Loucy (cell line): Measurements from ENCODE around the gene FBXO42.

Source experiments
- H2AFZ ChIP-seq: fragments of 200-600 bp; sonication (generic); 2 replicates; pipeline ENCODE4 v1.6.0; 2016; ENCODE audit warnings: antibody characterized with exemption, mild to moderate bottlenecking, low read length, moderate library complexity
- H3F3A ChIP-seq: fragments of 200-600 bp; 2 replicates; pipeline ENCODE4 v1.6.0; 2016; ENCODE audit warnings: antibody characterized with exemption, low read depth, mild to moderate bottlenecking
- H3K27me3 ChIP-seq: fragments of 200-600 bp; sonication (generic); 2 replicates; pipeline ENCODE4 v1.6.1; 2014; ENCODE audit warnings: low read length, mild to moderate bottlenecking; ENCODE audit not compliant: insufficient read depth, poor library complexity, severe bottlenecking
- H3K36me3 ChIP-seq: fragments of 200-600 bp; sonication (generic); 2 replicates; pipeline ENCODE4 v1.6.1; 2016; ENCODE audit warnings: low read length; ENCODE audit not compliant: insufficient read depth
- H3K4me1 ChIP-seq: fragments of 200-600 bp; sonication (generic); 2 replicates; pipeline ENCODE4 v1.5.1; 2014; ENCODE audit warnings: low read length, mild to moderate bottlenecking; ENCODE audit not compliant: insufficient read depth, poor library complexity, severe bottlenecking
- H3K4me2 ChIP-seq: fragments of 200-600 bp; sonication (generic); 2 replicates; pipeline ENCODE4 v1.6.0; 2014; ENCODE audit warnings: antibody characterized with exemption, low read length, low read depth, mild to moderate bottlenecking; ENCODE audit not compliant: poor library complexity, severe bottlenecking
- H3K4me3 ChIP-seq: fragments of 200-600 bp; sonication (generic); 2 replicates; pipeline ENCODE4 v1.5.1; 2014; ENCODE audit warnings: low read length, mild to moderate bottlenecking, mixed read lengths; ENCODE audit not compliant: poor library complexity, severe bottlenecking
- H3K79me2 ChIP-seq: fragments of 200-600 bp; sonication (generic); 2 replicates; pipeline ENCODE4 v1.6.1; 2014; ENCODE audit warnings: low read length; ENCODE audit not compliant: insufficient read depth
- H3K9ac ChIP-seq: fragments of 200-600 bp; sonication (generic); 2 replicates; pipeline ENCODE4 v1.6.0; 2014; ENCODE audit warnings: mild to moderate bottlenecking, low read depth, low read length, moderate library complexity; ENCODE audit not compliant: poor library complexity, severe bottlenecking
- H3K9me2 ChIP-seq: fragments of 200-600 bp; sonication (generic); replicated peaks from 2 replicates; pipeline ENCODE4 v1.6.1; 2016; ENCODE audit warnings: low read depth, low read length, mixed read lengths
- H3K9me3 ChIP-seq: fragments of 200-600 bp; sonication (generic); 2 replicates; pipeline ENCODE4 v1.6.1; 2014; ENCODE audit warnings: mild to moderate bottlenecking, antibody characterized with exemption, low read length, low read depth; ENCODE audit not compliant: insufficient read depth
- H4K20me1 ChIP-seq: fragments of 200-600 bp; sonication (generic); 2 replicates; pipeline ENCODE4 v1.6.0; 2014; ENCODE audit warnings: antibody characterized with exemption, low read length, mild to moderate bottlenecking; ENCODE audit not compliant: insufficient read depth, poor library complexity, severe bottlenecking
- EZH2phosphoT487 ChIP-seq: fragments of 200-600 bp; IDR thresholded peaks from 2 replicates; pipeline ENCODE4 v1.6.1; 2018; ENCODE audit warnings: antibody characterized with exemption, mild to moderate bottlenecking, moderate library complexity, borderline replicate concordance
- TF ChIP-seq, protein P1 (sequence below): fragments of 200-600 bp; sonication (generic); conservative IDR thresholded peaks from 2 replicates; pipeline ENCODE4 v1.5.1; 2014; ENCODE audit warnings: mild to moderate bottlenecking, antibody characterized with exemption, low read length

FBXO42 gene

DNA sequence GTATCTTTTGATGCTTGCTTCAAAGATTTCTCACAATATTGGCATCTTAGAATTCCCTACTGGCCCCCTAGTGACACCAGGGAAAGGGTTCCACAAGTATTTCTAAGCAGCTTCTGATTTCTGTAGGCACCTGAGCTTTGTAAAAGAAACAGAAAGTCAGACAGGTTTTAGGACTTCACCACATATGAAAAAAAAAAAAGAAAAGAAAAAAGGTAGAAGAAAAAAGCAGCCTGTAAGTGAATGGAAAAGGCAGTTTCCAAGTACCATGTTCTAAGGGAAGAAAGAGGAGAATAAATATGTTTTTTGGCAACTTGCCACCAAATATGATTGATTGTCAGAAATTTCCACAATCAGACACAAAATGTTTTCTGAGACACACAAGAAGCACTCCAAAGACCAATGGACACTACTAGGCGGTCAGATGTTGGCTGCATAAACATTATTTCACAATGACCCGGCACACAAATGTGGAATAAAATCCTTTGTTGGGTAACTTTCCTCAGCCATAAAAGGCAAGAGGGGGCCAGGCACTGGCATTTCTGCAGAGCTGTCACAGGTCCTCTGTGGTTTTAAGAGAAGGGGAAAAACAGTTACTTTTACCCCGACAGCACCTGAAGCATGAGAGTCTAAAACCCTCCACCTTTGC is 102.6 kb downstream of the FBXO42 start:
- Histone ChIP-seq H3K27me3 (no peaks in the 10 kb centered on the region), H3K4me1 (peaks cover 26% of the 10 kb centered on the region), H2AFZ (no peak overlapping the region), H4K20me1 (peaks cover 7% of the 10 kb centered on the region), H3K9me2 (no peaks in the 10 kb centered on the region), H3K79me2 (no peaks in the 10 kb centered on the region), H3K4me2 (peak overlapping the region; percentile 51), H3K4me3 (peak overlapping the region; percentile 3), H3F3A (peaks cover 11% of the 10 kb centered on the region), H3K9me3 (no peaks in the 10 kb centered on the region), H3K36me3 (peaks cover 71% of the 10 kb centered on the region; the same call in 1 of the 2 replicates), H3K9ac (peak overlapping the region; percentile 9)
- no peak for TF ChIP-seq EZH2phosphoT487
- TF ChIP-seq, protein P1, sequence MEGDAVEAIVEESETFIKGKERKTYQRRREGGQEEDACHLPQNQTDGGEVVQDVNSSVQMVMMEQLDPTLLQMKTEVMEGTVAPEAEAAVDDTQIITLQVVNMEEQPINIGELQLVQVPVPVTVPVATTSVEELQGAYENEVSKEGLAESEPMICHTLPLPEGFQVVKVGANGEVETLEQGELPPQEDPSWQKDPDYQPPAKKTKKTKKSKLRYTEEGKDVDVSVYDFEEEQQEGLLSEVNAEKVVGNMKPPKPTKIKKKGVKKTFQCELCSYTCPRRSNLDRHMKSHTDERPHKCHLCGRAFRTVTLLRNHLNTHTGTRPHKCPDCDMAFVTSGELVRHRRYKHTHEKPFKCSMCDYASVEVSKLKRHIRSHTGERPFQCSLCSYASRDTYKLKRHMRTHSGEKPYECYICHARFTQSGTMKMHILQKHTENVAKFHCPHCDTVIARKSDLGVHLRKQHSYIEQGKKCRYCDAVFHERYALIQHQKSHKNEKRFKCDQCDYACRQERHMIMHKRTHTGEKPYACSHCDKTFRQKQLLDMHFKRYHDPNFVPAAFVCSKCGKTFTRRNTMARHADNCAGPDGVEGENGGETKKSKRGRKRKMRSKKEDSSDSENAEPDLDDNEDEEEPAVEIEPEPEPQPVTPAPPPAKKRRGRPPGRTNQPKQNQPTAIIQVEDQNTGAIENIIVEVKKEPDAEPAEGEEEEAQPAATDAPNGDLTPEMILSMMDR: no peak

DNA sequence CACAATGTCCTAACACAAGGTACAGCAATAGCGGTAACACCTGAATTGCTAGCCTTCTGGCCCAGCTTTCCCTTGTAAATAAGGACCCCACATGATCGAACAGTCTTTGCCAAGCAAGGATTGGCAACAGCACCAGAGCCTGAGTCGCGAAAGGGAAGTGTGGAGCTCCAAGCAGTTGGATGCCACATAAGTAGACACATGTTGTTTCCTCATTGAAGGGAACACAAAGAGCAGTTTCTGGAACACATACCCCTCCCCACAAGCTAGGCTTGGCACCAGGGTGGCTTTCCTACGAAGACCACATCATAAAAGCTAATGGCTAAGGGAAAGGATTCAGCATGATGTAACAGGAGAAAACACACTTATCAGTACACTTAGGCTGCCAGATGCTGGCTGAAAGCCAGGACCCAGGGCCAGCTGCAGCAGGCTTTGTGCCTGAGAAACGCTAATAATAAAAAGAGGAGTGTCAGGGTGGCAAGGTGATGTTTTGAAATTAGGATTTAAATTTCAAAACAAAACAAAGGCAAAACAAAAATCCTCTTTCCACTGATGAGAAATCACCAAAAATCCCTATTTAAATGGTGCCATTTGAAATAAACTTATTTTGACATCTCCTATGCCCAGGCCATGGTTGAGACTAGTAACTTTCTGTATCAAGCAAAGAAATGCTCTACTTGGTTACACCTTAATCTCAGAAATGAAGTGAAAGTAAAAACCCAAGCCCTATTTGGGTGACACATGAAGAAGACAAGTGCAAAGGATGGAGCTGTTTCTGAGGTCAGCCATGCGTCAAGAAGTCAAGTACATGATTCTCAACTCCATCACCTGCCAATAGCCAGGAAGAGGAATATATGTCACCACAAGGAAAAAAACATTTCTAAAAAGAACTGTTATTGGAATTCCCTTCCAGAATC is 103.4 kb downstream of the FBXO42 start:
- peaks cover 26% of the 10 kb centered on the region for H3K4me1 ChIP-seq
- no peaks in the 10 kb centered on the region for H3K79me2 ChIP-seq
- H3K9ac ChIP-seq: peak overlapping the region; percentile 15
- TF ChIP-seq EZH2phosphoT487: no peak
- TF ChIP-seq, protein P1: no peak
- H3K4me2 ChIP-seq: peak overlapping the region; percentile 51
- no peaks in the 10 kb centered on the region for H3K27me3 ChIP-seq
- peak overlapping the region; percentile 13 for H3K4me3 ChIP-seq
- H3K9me3 ChIP-seq: no peaks in the 10 kb centered on the region
- no peak overlapping the region for H2AFZ ChIP-seq
- H3F3A ChIP-seq: peaks cover 11% of the 10 kb centered on the region
- peaks cover 62% of the 10 kb centered on the region; the same call in 1 of the 2 replicates for H3K36me3 ChIP-seq
- H3K9me2 ChIP-seq: no peaks in the 10 kb centered on the region
- peaks cover 7% of the 10 kb centered on the region for H4K20me1 ChIP-seq

DNA sequence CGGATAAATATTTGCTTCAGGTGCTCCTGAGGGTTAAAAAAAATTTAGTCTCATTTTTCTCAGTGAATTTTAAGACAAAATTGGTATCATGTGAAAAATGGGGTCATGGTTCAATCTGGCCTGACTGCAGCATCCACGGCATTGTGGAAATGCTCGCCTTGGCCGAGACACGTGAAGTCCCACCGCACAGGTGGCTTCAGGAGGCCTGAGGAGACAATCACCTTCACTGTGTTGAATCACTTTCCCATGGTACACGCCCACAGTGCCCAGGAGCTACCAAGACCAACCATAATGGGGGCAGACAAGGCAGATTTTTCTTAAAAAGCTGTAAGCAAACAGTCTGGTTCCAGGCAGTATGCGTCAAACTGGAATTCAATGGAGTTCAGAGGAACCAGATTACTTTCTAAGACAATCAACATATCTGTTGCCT is 104.3 kb downstream of the FBXO42 start:
- peaks cover 26% of the 10 kb centered on the region for H3K4me1 ChIP-seq
- H3K9ac ChIP-seq: peak overlapping the region; percentile 15

More for the DNA sequence above, 104.3 kb downstream of the FBXO42 start:
- Histone ChIP-seq H3K9me2 (no peaks in the 10 kb centered on the region), H3K27me3 (no peaks in the 10 kb centered on the region), H4K20me1 (peaks cover 7% of the 10 kb centered on the region), H3K4me3 (peak overlapping the region; percentile 13), H3K4me2 (peak overlapping the region; percentile 51), H2AFZ (no peak overlapping the region), H3K79me2 (no peaks in the 10 kb centered on the region), H3K9me3 (no peaks in the 10 kb centered on the region), H3F3A (peaks cover 11% of the 10 kb centered on the region), H3K36me3 (peaks cover 54% of the 10 kb centered on the region; the same call in 1 of the 2 replicates)
- TF ChIP-seq EZH2phosphoT487: no peak
- TF ChIP-seq, protein P1: no peak
